ENCODE results near the gene LMOD1. TPM values are rescaled to one million over a fixed set of nuclear protein-coding genes. Genes with fewer than 3 reads are reported as not detected.
A peak's percentile ranks its signal among the peaks of the same experiment; 100 is the strongest.

The LMOD1 gene
- total RNA-seq, 1 donor from 2014 or later = 0.37 TPM

DNA sequence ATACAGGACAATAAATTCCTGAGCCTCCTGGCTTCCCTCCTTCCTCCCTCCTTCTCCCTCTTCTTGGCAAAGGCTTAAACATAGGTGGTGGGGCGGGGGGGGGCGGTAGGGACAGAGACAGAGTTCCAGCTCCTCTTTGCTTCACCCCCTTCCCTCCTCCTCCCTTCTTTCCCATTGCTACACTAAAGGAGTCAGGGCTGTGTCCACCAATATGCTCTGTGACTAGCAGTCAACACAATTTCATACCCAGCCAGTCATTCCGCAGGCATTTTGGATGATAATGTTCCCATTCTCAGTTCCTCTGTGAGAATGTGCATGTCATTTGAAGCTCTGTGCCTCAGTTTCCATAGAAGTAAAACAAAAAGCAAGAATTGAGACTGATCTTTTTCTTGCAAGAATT lies 1.7 kb downstream of the LMOD1 start:
- no peak overlapping the region for H3K4me3 ChIP-seq
- peaks cover 4% of the 10 kb centered on the region for H4K20me1 ChIP-seq (ENCODE audit: low read depth)
- DNase-seq (ENCODE audit: low spot score) = no peak
- Mint-ChIP-seq H3K4me1 (peaks cover 66% of the 10 kb centered on the region), H3K36me3 (no peaks in the 10 kb centered on the region), H3K27me3 (ENCODE audit: insufficient read depth, low read depth) (peaks cover 18% of the 10 kb centered on the region), H3K9me3 (no peaks in the 10 kb centered on the region), H3K27ac (no peak overlapping the region), H3K4me3 (peak overlapping the region; percentile 86)
- TF ChIP-seq, protein P1, sequence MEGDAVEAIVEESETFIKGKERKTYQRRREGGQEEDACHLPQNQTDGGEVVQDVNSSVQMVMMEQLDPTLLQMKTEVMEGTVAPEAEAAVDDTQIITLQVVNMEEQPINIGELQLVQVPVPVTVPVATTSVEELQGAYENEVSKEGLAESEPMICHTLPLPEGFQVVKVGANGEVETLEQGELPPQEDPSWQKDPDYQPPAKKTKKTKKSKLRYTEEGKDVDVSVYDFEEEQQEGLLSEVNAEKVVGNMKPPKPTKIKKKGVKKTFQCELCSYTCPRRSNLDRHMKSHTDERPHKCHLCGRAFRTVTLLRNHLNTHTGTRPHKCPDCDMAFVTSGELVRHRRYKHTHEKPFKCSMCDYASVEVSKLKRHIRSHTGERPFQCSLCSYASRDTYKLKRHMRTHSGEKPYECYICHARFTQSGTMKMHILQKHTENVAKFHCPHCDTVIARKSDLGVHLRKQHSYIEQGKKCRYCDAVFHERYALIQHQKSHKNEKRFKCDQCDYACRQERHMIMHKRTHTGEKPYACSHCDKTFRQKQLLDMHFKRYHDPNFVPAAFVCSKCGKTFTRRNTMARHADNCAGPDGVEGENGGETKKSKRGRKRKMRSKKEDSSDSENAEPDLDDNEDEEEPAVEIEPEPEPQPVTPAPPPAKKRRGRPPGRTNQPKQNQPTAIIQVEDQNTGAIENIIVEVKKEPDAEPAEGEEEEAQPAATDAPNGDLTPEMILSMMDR (IDR thresholded peaks at IDR 0.05) = no peak
- no peak for TF ChIP-seq EZH2phosphoT487 (IDR thresholded peaks at IDR 0.05)
- no peak for TF ChIP-seq EZH2 (IDR thresholded peaks at IDR 0.05)
- no peak overlapping the region for H3K9ac ChIP-seq
- peaks cover 36% of the 10 kb centered on the region for H3F3A ChIP-seq (ENCODE audit: low read depth)
- no peaks in the 10 kb centered on the region for H3K36me3 ChIP-seq
- H3K79me2 ChIP-seq (ENCODE audit: low read depth) = no peaks in the 10 kb centered on the region
- peaks cover 37% of the 10 kb centered on the region for H3K4me1 ChIP-seq
- H3K27me3 ChIP-seq = peaks cover 20% of the 10 kb centered on the region
- H3K4me2 ChIP-seq = no peak overlapping the region
- H3K9me3 ChIP-seq (ENCODE audit: low read depth) = no peaks in the 10 kb centered on the region
- H3K27ac ChIP-seq = no peak overlapping the region
- H2AFZ ChIP-seq (replicated peaks) = no peak overlapping the region

- Histone ChIP-seq H3K36me3 (no peaks in the 10 kb centered on the region), H3K4me2 (no peak overlapping the region), H3F3A (ENCODE audit: low read depth) (peaks cover 38% of the 10 kb centered on the region), H4K20me1 (ENCODE audit: low read depth) (peaks cover 4% of the 10 kb centered on the region), H3K27ac (no peak overlapping the region), H2AFZ (replicated peaks) (no peak overlapping the region), H3K4me1 (peaks cover 43% of the 10 kb centered on the region), H3K9me3 (ENCODE audit: low read depth) (no peaks in the 10 kb centered on the region), H3K27me3 (peaks cover 20% of the 10 kb centered on the region), H3K4me3 (no peak overlapping the region), H3K79me2 (ENCODE audit: low read depth) (no peaks in the 10 kb centered on the region), H3K9ac (no peak overlapping the region)
- peaks cover 72% of the 10 kb centered on the region for H3K4me1 Mint-ChIP-seq
- TF ChIP-seq, protein P1 (IDR thresholded peaks at IDR 0.05) = no peak
- TF ChIP-seq EZH2 (IDR thresholded peaks at IDR 0.05) (no peak), EZH2phosphoT487 (IDR thresholded peaks at IDR 0.05) (no peak)
- no peaks in the 10 kb centered on the region for H3K36me3 Mint-ChIP-seq
- H3K27me3 Mint-ChIP-seq (ENCODE audit: insufficient read depth, low read depth) = peaks cover 18% of the 10 kb centered on the region
- no peak overlapping the region for H3K27ac Mint-ChIP-seq
- no peak for DNase-seq (ENCODE audit: low spot score)
- H3K9me3 Mint-ChIP-seq = no peaks in the 10 kb centered on the region
- H3K4me3 Mint-ChIP-seq = no peak overlapping the region
These were observed 2.3 kb downstream of the LMOD1 start for GRCh38 chr1:201944002-201944401.

- H3K27ac Mint-ChIP-seq = peak overlapping the region; percentile 96
- Histone ChIP-seq H4K20me1 (ENCODE audit: low read depth) (peaks cover 4% of the 10 kb centered on the region), H3F3A (ENCODE audit: low read depth) (peaks cover 45% of the 10 kb centered on the region), H3K27me3 (peaks cover 6% of the 10 kb centered on the region), H3K27ac (peak overlapping the region; percentile 77), H3K4me2 (peak overlapping the region; percentile 76), H3K36me3 (no peaks in the 10 kb centered on the region), H3K9ac (no peak overlapping the region), H3K9me3 (ENCODE audit: low read depth) (no peaks in the 10 kb centered on the region), H3K4me1 (peaks cover 46% of the 10 kb centered on the region), H3K4me3 (peak overlapping the region; percentile 23), H2AFZ (replicated peaks) (no peak overlapping the region), H3K79me2 (ENCODE audit: low read depth) (no peaks in the 10 kb centered on the region)
- DNase-seq (ENCODE audit: low spot score) = no peak
- H3K4me3 Mint-ChIP-seq = peak overlapping the region; percentile 75
- H3K27me3 Mint-ChIP-seq (ENCODE audit: insufficient read depth, low read depth) = peaks cover 13% of the 10 kb centered on the region
- H3K36me3 Mint-ChIP-seq = no peaks in the 10 kb centered on the region
- H3K9me3 Mint-ChIP-seq = no peaks in the 10 kb centered on the region
- H3K4me1 Mint-ChIP-seq = peaks cover 71% of the 10 kb centered on the region
- TF ChIP-seq EZH2phosphoT487 (IDR thresholded peaks at IDR 0.05) (no peak), EZH2 (IDR thresholded peaks at IDR 0.05) (no peak)
- TF ChIP-seq, protein P1 (IDR thresholded peaks at IDR 0.05) = no peak
These were observed 4.2 kb downstream of the LMOD1 start for GRCh38 chr1:201942129-201942495.
